ENCODE data around the gene SDK2. TPM values are rescaled to one million over a fixed set of nuclear protein-coding genes. Genes with fewer than 3 reads are reported as not detected.

The SDK2 gene
- total and polyA plus RNA-seq, 2 of the 4 experiments (the other 2 are of a cell fraction) = under 0.01 to 0.03 TPM

DNA sequence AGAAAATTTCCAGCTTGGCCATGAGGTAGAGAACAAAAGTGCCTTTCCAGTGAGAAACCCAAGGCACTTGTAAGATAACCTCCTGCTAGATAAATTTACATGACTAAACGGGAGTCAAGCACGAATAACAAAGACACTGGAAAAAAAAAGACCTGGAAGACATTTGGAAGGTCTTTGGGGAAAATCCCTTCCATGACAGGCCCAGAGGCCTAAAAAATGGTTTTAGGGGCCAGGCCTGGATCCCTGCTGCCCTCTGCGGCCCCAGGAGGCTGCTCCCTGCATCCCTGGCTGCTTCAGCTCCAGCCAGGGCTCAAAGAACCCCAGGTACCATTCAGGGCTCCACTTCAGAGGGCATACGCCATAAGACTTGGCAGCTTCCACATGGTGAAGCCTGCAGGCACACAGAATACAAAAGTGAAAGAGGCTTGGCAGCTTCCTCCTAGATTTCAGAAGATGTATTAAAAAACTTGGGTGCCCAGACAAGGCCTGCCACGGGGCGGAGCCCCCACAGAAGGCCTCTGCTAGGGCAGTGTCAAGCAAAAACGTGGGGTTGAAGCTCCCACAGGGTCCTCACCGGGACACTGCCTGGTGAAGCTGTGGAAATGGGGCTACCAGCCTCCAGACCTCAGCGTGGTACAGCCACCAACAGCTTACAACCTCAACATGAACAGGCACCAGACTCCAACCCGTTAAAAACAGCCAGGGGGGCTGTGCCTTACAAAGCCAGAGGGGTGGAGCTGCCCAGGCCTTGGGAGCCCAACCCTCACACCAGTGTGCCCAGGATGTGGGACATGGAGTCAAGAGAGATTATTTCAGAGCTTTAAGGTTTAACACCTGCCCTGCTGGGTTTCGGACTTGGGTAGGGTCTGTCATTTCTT is 77.1 kb downstream of the SDK2 start:
- no peaks in the 10 kb centered on the region for H3K36me3 ChIP-seq (ENCODE audit: control insufficient read depth, insufficient read depth, low read length)
- H2BK120ac ChIP-seq (ENCODE audit: low read depth, low read length) = no peak overlapping the region
- POLR2A ChIA-PET (ENCODE audit: unreplicated experiment) = no interaction called here
- no peaks in the 10 kb centered on the region for H4K20me1 ChIP-seq (ENCODE audit: insufficient read depth, low read length)
- intact Hi-C loops (cut with micrococcal nuclease) = no loop called here
- no peak overlapping the region for H3K23ac ChIP-seq (ENCODE audit: low read depth, low read length)
- H3K9ac ChIP-seq (ENCODE audit: low read depth, low read length) = no peak overlapping the region
- in situ Hi-C loops (cut with MboI; ENCODE audit: low sequenced_read_pairs) = no loop called here
- no peak overlapping the region for H4K5ac ChIP-seq (ENCODE audit: low read depth, low read length)
- no peak overlapping the region for H3K18ac ChIP-seq (ENCODE audit: low read depth, low read length)
- no peak overlapping the region for H4K91ac ChIP-seq (ENCODE audit: insufficient read depth, low read depth, low read length)
- H2AFZ ChIP-seq (replicated peaks; ENCODE audit: low read length, poor library complexity) = no peak overlapping the region
- H2AK5ac ChIP-seq (ENCODE audit: low read depth, low read length) = no peak overlapping the region
- no peaks in the 10 kb centered on the region; the same call in 1 of the 2 replicates for H3K9me3 ChIP-seq (ENCODE audit: control insufficient read depth, insufficient read depth, low read length)
- dilution Hi-C loops (cut with HindIII; ENCODE audit: low sequenced_read_pairs, unreplicated experiment) = no loop called here
- H4K8ac ChIP-seq (ENCODE audit: low read depth in 2 of 2, low read length in 2 of 2) = no peak overlapping the region
- 56% methylated on average over 3 of the region's 11 CpGs; no CpG with 5 or more reads in 1 of the 2 experiments for WGBS, 2 experiments (ENCODE audit: extremely low coverage in 2 of 2, insufficient read length in 1 of 2)
- H2BK15ac ChIP-seq (ENCODE audit: low read depth, low read length) = no peak overlapping the region
- no peak overlapping the region for H3K4me2 ChIP-seq (ENCODE audit: low read depth, low read length)
- DNase-seq (no peak), ATAC-seq (ENCODE audit: low read depth) (no peak)
- no peak overlapping the region for H3K56ac ChIP-seq (ENCODE audit: extremely low read depth, insufficient read depth, low read length)
- H3K4ac ChIP-seq (ENCODE audit: low read depth, low read length) = no peak overlapping the region
- H2BK5ac ChIP-seq (ENCODE audit: low read depth, low read length, poor library complexity, severe bottlenecking) = no peak overlapping the region
- no peak overlapping the region for H2AK9ac ChIP-seq (replicated peaks; ENCODE audit: low read depth, low read length, poor library complexity)
- H3K9me1 ChIP-seq (ENCODE audit: insufficient read depth, low read length) = no peaks in the 10 kb centered on the region
- H3K79me1 ChIP-seq (ENCODE audit: low read depth in 1 of 2, low read length in 2 of 2) = no peaks in the 10 kb centered on the region
- CTCF ChIA-PET = no interaction called here
- H3K4me3 ChIP-seq (ENCODE audit: insufficient read depth, low read depth, low read length) = no peak overlapping the region
- H2BK20ac ChIP-seq (ENCODE audit: low read depth, low read length) = no peak overlapping the region
- H3K4me1 ChIP-seq (ENCODE audit: control insufficient read depth, insufficient read depth, low read length) = no peaks in the 10 kb centered on the region
- no peaks in the 10 kb centered on the region for H3K27me3 ChIP-seq (ENCODE audit: control insufficient read depth, insufficient read depth, low read length)
- H3K14ac ChIP-seq (replicated peaks; ENCODE audit: low read depth, low read length) = no peak overlapping the region
- no TSS peak for BruUV-seq (replicated peaks)
- H3K27ac ChIP-seq (ENCODE audit: insufficient read depth, low read length) = no peak overlapping the region
- no peak for TF ChIP-seq FOS (IDR thresholded peaks at IDR 0.05; ENCODE audit: low read depth, low read length)
- TF ChIP-seq RFX5 (IDR thresholded peaks at IDR 0.05; ENCODE audit: low read depth, low read length) = no peak
- TF ChIP-seq NFE2L2 (IDR thresholded peaks at IDR 0.05; ENCODE audit: low read depth, low read length) = no peak
- no peak for TF ChIP-seq USF2 (IDR thresholded peaks at IDR 0.05; ENCODE audit: low read depth, low read length)
- TF ChIP-seq CEBPB (IDR thresholded peaks at IDR 0.05; ENCODE audit: low read depth, low read length) = no peak
- no peak for TF ChIP-seq MXI1 (IDR thresholded peaks at IDR 0.05; ENCODE audit: borderline replicate concordance, low read depth, low read length)
- no peak for TF ChIP-seq CHD1 (IDR thresholded peaks at IDR 0.05; ENCODE audit: low read depth, low read length)
- no peak for TF ChIP-seq POLR2A (IDR thresholded peaks at IDR 0.05; ENCODE audit: low read depth, low read length)
- TF ChIP-seq RCOR1 (IDR thresholded peaks at IDR 0.05; ENCODE audit: insufficient replicate concordance, low read length) = no peak
- no peak for TF ChIP-seq RAD21 (IDR thresholded peaks at IDR 0.05; ENCODE audit: low read length)
- no peak for TF ChIP-seq ELK1 (IDR thresholded peaks at IDR 0.05; ENCODE audit: borderline replicate concordance, low read depth, low read length)
- TF ChIP-seq BHLHE40 (IDR thresholded peaks at IDR 0.05; ENCODE audit: low read depth, low read length) = no peak
- no peak for TF ChIP-seq MAZ (IDR thresholded peaks at IDR 0.05; ENCODE audit: borderline replicate concordance, low read depth, low read length)
- TF ChIP-seq CTCF (conservative IDR thresholded peaks at IDR 0.05; ENCODE audit: low read depth, low read length) = no peak
- TF ChIP-seq SMC3 (IDR thresholded peaks at IDR 0.05; ENCODE audit: low read depth, low read length) = no peak
